Mononuclear cell (primary cell): ENCODE results near the gene UBE2O. TPM values are rescaled to one million over a fixed set of nuclear protein-coding genes. Genes with fewer than 3 reads are reported as not detected.

Experiments used
- H3K27me3 ChIP-seq: 2 replicates; pipeline ENCODE4 v1.6.0; 2011; ENCODE audit warnings: low read length, control low read depth; ENCODE audit not compliant: insufficient read depth
- H3K4me1 ChIP-seq: 2 replicates; pipeline ENCODE4 v1.5.1; 2011; ENCODE audit warnings: mild to moderate bottlenecking, low read length, control low read depth; ENCODE audit not compliant: insufficient read depth
- H3K4me3 ChIP-seq: 2 replicates; pipeline ENCODE4 v1.5.1; 2011; ENCODE audit warnings: mild to moderate bottlenecking, low read length, moderate library complexity
- H3K9me3 ChIP-seq: 2 replicates; pipeline ENCODE4 v1.5.1; 2011; ENCODE audit warnings: low read depth, mild to moderate bottlenecking, control low read depth, low read length
- total RNA-seq: library from RNA; depleted of rRNA; stranded (reverse); fragments of >200 nt; gene quantifications from one replicate; pipeline ENCODE4 v1.2.3, GENCODE V29; 2012

Gene UBE2O
- total RNA-seq, result 15.2 TPM

DNA sequence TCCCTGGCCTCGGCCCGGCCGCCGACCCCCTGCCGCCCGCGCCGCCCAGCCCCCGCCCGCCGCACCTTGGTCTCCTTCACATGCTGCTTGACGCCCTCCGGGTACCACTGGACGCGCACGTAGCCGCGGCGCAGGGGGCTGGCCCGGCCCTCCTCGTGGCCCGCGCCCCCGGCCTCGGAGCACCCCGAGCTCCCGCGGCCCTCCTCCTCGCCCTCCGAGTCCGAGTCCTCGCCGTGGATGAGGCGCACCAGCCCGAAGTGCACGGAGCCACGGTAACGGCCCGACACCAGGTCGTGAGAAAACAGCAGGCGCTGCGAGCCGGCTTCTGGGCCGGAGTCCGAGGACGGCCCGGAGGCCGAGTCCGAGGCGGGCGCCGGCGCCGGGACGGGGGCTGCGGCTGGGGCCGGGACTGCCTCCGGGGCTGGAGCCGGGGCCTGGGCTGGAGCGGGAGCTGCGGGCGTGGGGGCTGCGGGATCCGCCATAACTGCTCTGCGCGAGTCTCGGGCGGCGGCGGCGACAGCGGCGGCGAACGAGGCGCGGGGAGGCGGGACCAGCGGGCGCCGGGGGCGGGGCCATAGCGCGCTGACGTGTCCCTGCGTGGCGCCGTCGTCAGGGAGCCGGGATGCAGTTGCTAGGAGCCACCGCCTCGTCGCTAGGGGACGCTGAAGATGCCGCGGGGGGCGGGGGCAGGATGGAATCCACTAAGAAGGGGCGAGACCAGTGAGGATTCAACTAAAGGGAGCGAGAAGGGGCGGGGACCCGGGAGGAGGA, at the start of gene UBE2O:
TSS of gene UBE2O (minus strand) at position 493 of the 771 bp plus-strand sequence. CDS start at position 482, 11 bp downstream.
- Histone ChIP-seq H3K4me3 (peak within 1 kb of the TSS; percentile 80), H3K9me3 (no peaks in the 10 kb centered on the region), H3K4me1 (peaks cover 18% of the 10 kb centered on the region), H3K27me3 (no peaks in the 10 kb centered on the region)

- Histone ChIP-seq H3K9me3 (no peaks in the 10 kb centered on the region), H3K4me3 (no peak overlapping the region), H3K27me3 (no peaks in the 10 kb centered on the region), H3K4me1 (peaks cover 81% of the 10 kb centered on the region)
These were observed 48.9 kb upstream of the UBE2O start for GRCh38 chr17:76501827-76502307.

GRCh38 chr17:76501018-76501826, 48.3 kb upstream of the UBE2O start, which contains the start of gene RHBDF2:
Gene RHBDF2, minus strand, starts transcription at chr17:76501423. Its CDS starts 19,899 bp downstream, at chr17:76481524.
- H3K9me3 ChIP-seq, result no peaks in the 10 kb centered on the region
- peaks cover 81% of the 10 kb centered on the region for H3K4me1 ChIP-seq
- H3K27me3 ChIP-seq, result no peaks in the 10 kb centered on the region
- peak within 1 kb of the TSS; percentile 93 for H3K4me3 ChIP-seq

DNA sequence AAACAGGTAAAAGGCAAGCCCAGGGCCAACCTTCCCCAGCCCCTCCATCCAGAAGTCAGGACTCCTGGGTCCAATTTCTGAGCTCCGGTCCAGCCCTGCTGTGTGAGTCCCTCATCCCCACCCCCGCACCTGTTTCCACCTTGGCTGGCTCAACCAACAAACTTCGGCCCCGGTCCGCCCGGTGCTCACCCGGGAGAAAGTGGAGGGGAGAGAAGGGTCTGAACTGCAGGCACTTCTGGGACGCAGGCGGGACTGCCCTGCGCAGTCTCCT, 47.7 kb upstream of the UBE2O start:
- Histone ChIP-seq H3K4me1 (peaks cover 82% of the 10 kb centered on the region), H3K4me3 (peak overlapping the region; percentile 93), H3K27me3 (no peaks in the 10 kb centered on the region), H3K9me3 (no peaks in the 10 kb centered on the region)

DNA sequence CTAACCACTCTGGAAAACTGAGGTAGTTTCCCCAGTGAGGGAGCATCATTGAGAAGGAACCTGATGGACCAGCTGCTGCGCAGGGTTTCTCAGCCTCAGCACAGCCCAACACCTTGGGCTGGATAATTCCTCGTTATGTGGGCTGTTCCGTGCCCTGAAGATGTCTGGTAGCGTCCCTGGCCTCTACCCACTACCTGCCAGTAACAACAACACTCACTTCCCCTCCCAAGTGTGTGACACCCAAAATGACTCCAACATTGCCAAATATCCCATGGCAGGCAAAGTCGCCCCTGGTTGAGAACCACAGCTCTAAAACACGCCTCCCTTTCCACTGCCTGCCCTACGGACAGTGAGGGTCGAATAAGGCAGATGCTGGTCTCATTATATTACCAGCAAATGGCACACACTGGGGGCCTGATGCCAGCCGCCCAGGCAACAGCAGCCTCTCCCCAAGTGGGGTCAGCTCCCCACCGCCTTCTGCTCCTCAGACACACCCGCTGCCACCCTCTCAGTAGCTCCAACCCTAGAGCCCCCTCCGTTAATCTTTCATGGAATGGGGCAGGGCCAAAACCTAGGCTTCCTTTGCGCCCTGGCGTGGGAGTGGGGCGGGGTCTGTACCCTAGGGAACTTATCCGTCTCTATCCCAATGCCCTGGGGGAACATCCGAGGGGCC, 47.3 kb upstream of the UBE2O start:
- Histone ChIP-seq H3K9me3 (no peaks in the 10 kb centered on the region), H3K4me3 (peak overlapping the region; percentile 93), H3K27me3 (no peaks in the 10 kb centered on the region), H3K4me1 (peaks cover 86% of the 10 kb centered on the region)

- H3K4me1 ChIP-seq, result peaks cover 91% of the 10 kb centered on the region
- H3K9me3 ChIP-seq, result no peaks in the 10 kb centered on the region
- H3K27me3 ChIP-seq, result no peaks in the 10 kb centered on the region
- H3K4me3 ChIP-seq, result peak overlapping the region; percentile 93
These were observed 46.3 kb upstream of the UBE2O start for GRCh38 chr17:76499267-76499667.

GRCh38 chr17:76498876-76499251, 45.9 kb upstream of the UBE2O start:
- Histone ChIP-seq H3K4me3 (peak overlapping the region; percentile 93), H3K9me3 (no peaks in the 10 kb centered on the region), H3K27me3 (no peaks in the 10 kb centered on the region), H3K4me1 (peaks cover 91% of the 10 kb centered on the region)

DNA sequence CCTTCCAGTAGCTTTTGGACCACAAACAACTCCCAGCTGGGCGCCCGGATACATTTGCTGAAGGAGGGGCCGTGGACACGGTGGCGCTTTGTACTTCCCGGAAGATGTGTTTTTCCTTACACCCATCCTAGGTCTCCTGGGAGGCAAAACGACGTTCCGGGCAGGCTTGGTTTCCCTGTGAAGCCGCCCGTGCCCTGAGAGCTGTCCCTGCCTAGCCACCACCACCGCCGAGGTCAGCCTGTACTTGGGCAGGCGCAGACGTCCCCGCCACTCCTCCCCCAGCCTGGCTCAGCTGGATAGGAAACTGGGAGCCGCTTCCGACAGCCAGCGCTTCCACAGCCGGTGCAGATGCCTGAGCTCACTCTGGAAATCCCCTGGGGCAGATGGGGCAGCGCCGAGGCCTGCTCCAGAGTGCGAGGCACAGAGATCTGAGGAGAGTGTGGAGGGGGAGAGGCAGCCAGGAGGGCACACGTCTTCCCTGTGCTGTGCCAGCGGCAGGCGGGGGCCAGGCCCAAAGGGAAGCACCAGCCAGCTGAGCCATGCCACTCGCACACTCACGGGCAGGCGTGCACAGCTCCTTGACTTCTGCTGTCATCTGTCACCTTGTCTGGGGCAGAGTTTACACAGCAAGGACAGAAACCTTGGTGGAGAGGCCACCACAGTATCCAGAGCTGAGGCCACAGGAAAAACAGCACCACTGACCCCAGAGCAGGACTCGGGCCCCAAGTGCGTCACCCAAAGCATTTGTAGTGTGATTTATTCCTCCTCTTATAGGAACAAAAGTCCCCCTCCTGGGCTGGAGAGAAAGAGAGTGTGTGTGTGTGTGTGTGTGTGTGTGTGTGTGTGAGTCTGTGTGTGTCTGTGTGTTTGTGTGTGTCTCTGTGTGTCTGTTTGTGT, 45.3 kb upstream of the UBE2O start:
- H3K9me3 ChIP-seq, result no peaks in the 10 kb centered on the region
- H3K4me1 ChIP-seq, result peaks cover 93% of the 10 kb centered on the region
- peak overlapping the region; percentile 10 for H3K4me3 ChIP-seq
- H3K27me3 ChIP-seq, result no peaks in the 10 kb centered on the region

- Histone ChIP-seq H3K4me3 (no peak overlapping the region), H3K4me1 (peaks cover 93% of the 10 kb centered on the region), H3K27me3 (no peaks in the 10 kb centered on the region), H3K9me3 (no peaks in the 10 kb centered on the region)
These were observed 44.7 kb upstream of the UBE2O start for GRCh38 chr17:76497699-76497978.

DNA sequence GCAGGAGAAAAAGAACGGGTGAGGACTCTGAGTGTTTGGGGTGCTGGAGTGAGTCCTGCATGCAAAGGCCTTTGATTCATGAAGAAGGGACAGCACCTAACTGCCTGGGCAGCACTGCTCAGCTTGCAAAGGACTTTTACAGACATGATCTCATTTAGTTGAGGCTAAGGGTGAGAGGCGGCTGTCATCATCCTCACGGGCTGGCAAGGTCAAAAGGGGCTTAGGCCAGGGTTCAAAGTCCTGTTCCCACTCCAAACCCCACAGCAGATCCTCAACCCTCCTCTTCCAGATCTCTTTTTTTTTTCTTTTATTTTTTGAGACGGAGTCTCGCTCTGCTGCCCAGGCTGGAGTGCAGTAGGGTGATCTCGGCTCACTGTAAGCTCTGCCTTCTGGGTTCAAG, 43.5 kb upstream of the UBE2O start:
- H3K4me3 ChIP-seq, result no peak overlapping the region
- peaks cover 93% of the 10 kb centered on the region for H3K4me1 ChIP-seq
- no peaks in the 10 kb centered on the region for H3K9me3 ChIP-seq
- no peaks in the 10 kb centered on the region for H3K27me3 ChIP-seq

DNA sequence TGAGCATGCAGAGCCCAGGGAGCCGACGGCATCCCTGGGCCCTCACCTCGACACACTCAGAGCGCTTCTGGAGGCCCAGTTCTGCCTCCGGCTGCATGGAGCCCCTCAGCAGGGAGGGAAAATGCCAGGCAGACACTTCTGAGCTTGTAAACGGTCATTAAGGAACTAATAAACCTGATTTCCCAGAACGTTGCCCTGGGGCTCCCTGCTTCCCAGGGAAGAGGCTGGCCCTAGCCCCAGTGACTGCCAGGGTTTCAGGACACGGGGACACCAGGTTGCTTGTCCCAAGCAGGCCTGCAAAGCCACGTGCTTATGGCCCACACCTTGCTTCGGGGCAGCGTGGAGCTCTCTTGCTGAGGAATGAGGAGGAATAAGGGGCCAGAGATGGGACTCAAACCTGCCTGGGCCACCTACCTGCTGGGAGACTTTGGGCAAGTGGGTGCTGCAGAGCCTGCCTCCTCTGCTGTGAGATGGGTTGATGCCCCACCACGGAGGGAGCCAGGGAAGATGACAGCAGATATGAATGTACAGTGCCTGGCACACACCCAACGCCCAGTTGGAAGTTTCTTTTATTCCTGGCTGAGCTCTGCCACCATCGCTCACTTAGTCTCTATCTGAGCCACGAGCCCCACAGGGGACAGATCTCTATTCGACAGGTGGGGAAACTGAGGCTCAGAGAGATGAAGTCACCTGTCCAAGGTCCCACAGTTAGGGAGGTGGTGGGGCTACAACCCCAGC, 42.9 kb upstream of the UBE2O start:
- Histone ChIP-seq H3K4me1 (peaks cover 99% of the 10 kb centered on the region), H3K27me3 (no peaks in the 10 kb centered on the region), H3K4me3 (no peak overlapping the region)

DNA sequence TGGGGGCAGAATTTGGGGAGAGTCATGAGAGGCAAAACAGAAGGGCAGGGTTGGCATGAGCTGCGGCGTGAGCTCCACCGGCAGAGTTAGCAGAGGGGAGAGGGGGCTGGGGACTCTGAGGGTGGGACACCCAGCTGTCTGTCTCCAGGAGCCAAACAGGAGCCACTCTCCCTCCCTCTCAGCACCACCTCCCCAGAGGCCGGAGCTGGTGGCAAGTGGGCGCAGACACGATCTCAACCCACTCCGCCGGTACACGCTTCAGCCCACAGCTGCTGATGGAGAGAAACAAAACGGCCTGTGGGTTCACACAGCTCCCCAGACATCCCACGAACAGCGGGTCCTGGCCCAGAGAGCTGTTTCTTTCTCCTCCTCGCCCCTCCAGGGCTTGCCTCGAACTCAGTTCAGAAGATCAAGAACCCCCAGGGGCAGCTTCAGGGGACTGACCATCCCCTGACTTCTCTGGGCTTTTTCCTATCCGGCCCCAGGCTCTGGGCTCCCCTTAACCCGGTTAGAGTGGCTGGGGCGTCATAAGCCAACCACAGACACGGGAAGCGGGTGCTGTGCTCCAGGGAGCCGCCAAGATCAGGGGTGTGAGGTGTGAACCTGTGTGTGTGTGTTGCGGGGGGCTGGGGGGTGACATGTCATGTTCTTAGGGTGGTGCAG, 40.7 kb upstream of the UBE2O start:
- Histone ChIP-seq H3K4me1 (peaks cover 99% of the 10 kb centered on the region), H3K27me3 (no peaks in the 10 kb centered on the region), H3K9me3 (no peaks in the 10 kb centered on the region), H3K4me3 (no peak overlapping the region)

More for the DNA sequence above, 42.9 kb upstream of the UBE2O start:
- no peaks in the 10 kb centered on the region for H3K9me3 ChIP-seq

- Histone ChIP-seq H3K4me1 (peaks cover 93% of the 10 kb centered on the region), H3K4me3 (peak overlapping the region; percentile 27), H3K27me3 (no peaks in the 10 kb centered on the region), H3K9me3 (no peaks in the 10 kb centered on the region)
These were observed 40.1 kb upstream of the UBE2O start for GRCh38 chr17:76492989-76493501.
